NCI-H2196 (cell line): Measurements from ENCODE around the gene FHL1.

Source experiments
- DNase-seq: peaks from one replicate; lab custom pipeline; 2025; ENCODE audit not compliant: unreplicated experiment; lab: John Stamatoyannopoulos, UW

FHL1 gene

GRCh38 chrX:136250191-136251040 lies 103.1 kb downstream of the FHL1 start:
- DNase-seq: no peak

- DNase-seq: peak; percentile 34
Observed at GRCh38 chrX:136251041-136251991, 104.0 kb downstream of the FHL1 start, which contains the start of gene MAP7D3. Gene MAP7D3, minus strand, starts transcription at chrX:136251400. Its CDS starts 42 bp downstream, at chrX:136251358.

- no peak for DNase-seq
Observed at GRCh38 chrX:136255541-136255940, 108.2 kb downstream of the FHL1 start.

- DNase-seq: no peak
Observed at GRCh38 chrX:136256026-136256425, 108.7 kb downstream of the FHL1 start.

- DNase-seq: no peak
Observed at GRCh38 chrX:136258951-136259350, 111.6 kb downstream of the FHL1 start.

- no peak for DNase-seq
Observed at GRCh38 chrX:136259543-136259942, 112.2 kb downstream of the FHL1 start.

GRCh38 chrX:136260776-136261175 lies 113.4 kb downstream of the FHL1 start:
- no peak for DNase-seq
